Measurements from ENCODE around the gene IDH2. TPM values are rescaled to one million over a fixed set of nuclear protein-coding genes. Genes with fewer than 3 reads are reported as not detected.

The IDH2 gene
- total and polyA plus RNA-seq, 10 of the 15 experiments (the other 5 are each of a cell fraction or from before 2014, with no cell fraction given) = 2.3 to 358 (median 242) TPM

- intact Hi-C loops (cut with micrococcal nuclease; ENCODE audit: unreplicated experiment) (no loop called here), in situ Hi-C loops (cut with MboI) (no loop called here)
- FAIRE-seq = no peak
- WGBS (ENCODE audit: insufficient coverage, insufficient replicate concordance, low lambda C conversion rate, missing lambda C conversion rate) = 97% methylated on average over 4 of the region's 4 CpGs
- H3K27me3 ChIP-seq (replicated peaks in 1 of 2; ENCODE audit: control insufficient read depth in 2 of 2, insufficient read depth in 2 of 2, low read length in 1 of 2) = no peaks in the 10 kb centered on the region
- peaks cover 3 to 5% of the 10 kb centered on the region in 2 experiments; a peak in 3 of 4 replicates for H3K36me3 ChIP-seq (ENCODE audit: control insufficient read depth in 2 of 2, insufficient read depth in 2 of 2, low read length in 1 of 2)
- no peak overlapping the region for H3K27ac ChIP-seq (ENCODE audit: control insufficient read depth, insufficient read depth)
- no peak overlapping the region for H3K4me3 ChIP-seq
- no peak overlapping the region for H3K4me2 ChIP-seq (ENCODE audit: control insufficient read depth, insufficient read depth)
- H4K20me1 ChIP-seq (ENCODE audit: control insufficient read depth, insufficient read depth) = no peaks in the 10 kb centered on the region
- peaks cover 17% of the 10 kb centered on the region for H3K4me1 ChIP-seq (ENCODE audit: control insufficient read depth, insufficient read depth, low read length)
- ChIA-PET CTCF (interaction anchor here (0.7 to 1.4 kb wide), 5 partner anchors 11 to 146 kb away, joined by 3 to 5 read pairs (median 4); no protein-coding TSS in a partner anchor), POLR2A (interaction anchor here (0.8 kb wide), 1 partner anchor 34 kb away, joined by 4 read pairs; no protein-coding TSS in a partner anchor), RAD21 (ENCODE audit: unreplicated experiment) (interaction anchor here (1.6 kb wide), 1 partner anchor 14 kb away, joined by 4 read pairs; no protein-coding TSS in a partner anchor), SMC1A (ENCODE audit: uncharacterized antibody, unreplicated experiment) (interaction anchor here (1.0 to 2.1 kb wide), 6 partner anchors 12 to 41 kb away, joined by 3 to 7 read pairs (median 3); no protein-coding TSS in a partner anchor)
- no peak for ATAC-seq
- TF ChIP-seq USF1 (IDR thresholded peaks at IDR 0.05; ENCODE audit: borderline replicate concordance, extremely low read length, insufficient read depth, low read depth, low read length) = no peak
- TF ChIP-seq POLR2A (IDR thresholded peaks at IDR 0.05; ENCODE audit: low read depth, low read length) = 0 out of 2 replicates have a peak, but pooled peaks have one; percentile 11
- TF ChIP-seq MLLT1 (IDR thresholded peaks at IDR 0.05) = no peak
- no peak for TF ChIP-seq ZBTB4 (CRISPR knock-in tag; IDR thresholded peaks at IDR 0.05)
- DNase-seq (ENCODE audit: low read depth, low spot score) = no peak
- no peaks in the 10 kb centered on the region for H3K9me3 ChIP-seq (replicated peaks; ENCODE audit: control insufficient read depth, insufficient read depth, low read length)
- no peak overlapping the region for H3K9ac ChIP-seq (ENCODE audit: control insufficient read depth, insufficient read depth, low read length)
- H3K79me2 ChIP-seq (ENCODE audit: control insufficient read depth, insufficient read depth, low read length) = peaks cover 35% of the 10 kb centered on the region
- BruUV-seq (replicated peaks) = no TSS peak
- no peak overlapping the region for H2AFZ ChIP-seq (ENCODE audit: control insufficient read depth, low read depth, low read length)
Observed at GRCh38 chr15:90044916-90045371, 57.3 kb downstream of the IDH2 start.

Measured in GM12878 (cell line).